Muscle of leg (tissue), 16 donors: ENCODE results near the gene PSMC4. TPM values are rescaled to one million over a fixed set of nuclear protein-coding genes. Genes with fewer than 3 reads are reported as not detected.

Experiments used
- DNase-seq: peaks from one replicate; pipeline ENCODE4 v3.0.0; 2013
- H3K27ac ChIP-seq: one replicate; pipeline ENCODE4 v1.5.1; 2013; ENCODE audit warnings: mild to moderate bottlenecking, low read length, control low read depth
- H3K27me3 ChIP-seq: one replicate; pipeline ENCODE4 v1.6.1; 2013; ENCODE audit warnings: low read length; ENCODE audit not compliant: control insufficient read depth, insufficient read depth
- H3K36me3 ChIP-seq: one replicate; pipeline ENCODE4 v1.6.1; 2013; ENCODE audit warnings: low read length; ENCODE audit not compliant: control insufficient read depth, insufficient read depth
- H3K4me1 ChIP-seq: one replicate; pipeline ENCODE4 v1.6.1; 2013; ENCODE audit warnings: low read length; ENCODE audit not compliant: control insufficient read depth, insufficient read depth
- H3K4me3 ChIP-seq: one replicate; pipeline ENCODE4 v1.5.1; 2013; ENCODE audit warnings: low read length, control low read depth
- H3K9me3 ChIP-seq: replicated peaks from 2 replicates; pipeline ENCODE4 v1.6.1; 2013; ENCODE audit warnings: low read depth, low read length; ENCODE audit not compliant: control insufficient read depth
- WGBS: methylation state at CpG from one replicate; pipeline ENCODE4 v1.1.5; 2013; ENCODE audit warnings: missing lambda C conversion rate; ENCODE audit not compliant: insufficient coverage; 5-methylcytosine and 5-hydroxymethylcytosine counted together
- long read RNA-seq, 11 donors: transcript quantifications; one replicate each; lab custom pipeline, GENCODE V29; 2026
- polyA plus RNA-seq, 8 donors: library from polyadenylated mRNA; unstranded; fragments of 120-200 nt; gene quantifications; one replicate each; pipeline versions ENCODE4 v1.2.1 to v1.2.3, GENCODE V29; 2013; ENCODE audit warnings: inconsistent platforms in 1 of 8, low replicate concordance in 1 of 8; ENCODE audit not compliant: insufficient read length in 8 of 8, insufficient read depth in 1 of 8
- total RNA-seq: library from RNA; stranded (reverse); fragments of 120-200 nt; gene quantifications from one replicate; pipeline ENCODE4 v1.2.4, GENCODE V29; 2013

PSMC4 gene
- total RNA-seq (53.4 TPM), polyA plus RNA-seq (10 to 100 TPM; 57.5 to 66.7 (median 61.3) TPM)
- long read RNA-seq, donor 1, transcript PSMC4-201 (11 exons, 1,591 nt): major isoform, 8 of 9 reads
- long read RNA-seq, donor 1, partial matches to known transcripts: 0 of 9 reads
- long read RNA-seq, donor 1, other reads (novel, unspliced or antisense): 0 of 9 reads
- long read RNA-seq, donor 2, partial matches to known transcripts: 0 of 2 reads
- long read RNA-seq, donor 2, other reads (novel, unspliced or antisense): 0 of 2 reads
- long read RNA-seq, donor 3, transcript PSMC4-201 (11 exons, 1,591 nt): major isoform, 18 of 18 reads
- long read RNA-seq, donor 3, partial matches to known transcripts: 0 of 18 reads
- long read RNA-seq, donor 3, other reads (novel, unspliced or antisense): 0 of 18 reads
- long read RNA-seq, donor 4, transcript PSMC4-201 (11 exons, 1,591 nt): major isoform, 11 of 13 reads
- long read RNA-seq, donor 4, partial matches to known transcripts: 0 of 13 reads
- long read RNA-seq, donor 4, other reads (novel, unspliced or antisense): 0 of 13 reads
- long read RNA-seq, donor 5, transcript PSMC4-201 (11 exons, 1,591 nt): major isoform, 28 of 60 reads
- long read RNA-seq, donor 5, partial matches to known transcripts: 24 of 60 reads
- long read RNA-seq, donor 5, other reads (novel, unspliced or antisense): 6 of 60 reads
- long read RNA-seq, donor 6, transcript PSMC4-201 (11 exons, 1,591 nt): major isoform, 31 of 34 reads
- long read RNA-seq, donor 6, partial matches to known transcripts: 0 of 34 reads
- long read RNA-seq, donor 6, other reads (novel, unspliced or antisense): 0 of 34 reads
- long read RNA-seq, donor 7, transcript PSMC4-201 (11 exons, 1,591 nt): major isoform, 9 of 17 reads
- long read RNA-seq, donor 7, partial matches to known transcripts: 0 of 17 reads
- long read RNA-seq, donor 7, other reads (novel, unspliced or antisense): 6 of 17 reads
- long read RNA-seq, donor 8, transcript PSMC4-201 (11 exons, 1,591 nt): major isoform, 10 of 10 reads
- long read RNA-seq, donor 8, partial matches to known transcripts: 0 of 10 reads
- long read RNA-seq, donor 8, other reads (novel, unspliced or antisense): 0 of 10 reads
- long read RNA-seq, donor 9, transcript PSMC4-201 (11 exons, 1,591 nt): major isoform, 12 of 12 reads
- long read RNA-seq, donor 9, partial matches to known transcripts: 0 of 12 reads
- long read RNA-seq, donor 9, other reads (novel, unspliced or antisense): 0 of 12 reads
- long read RNA-seq, donor 10, transcript PSMC4-201 (11 exons, 1,591 nt): major isoform, 15 of 17 reads
- long read RNA-seq, donor 10, partial matches to known transcripts: 0 of 17 reads
- long read RNA-seq, donor 10, other reads (novel, unspliced or antisense): 0 of 17 reads
- long read RNA-seq, donor 11, transcript PSMC4-201 (11 exons, 1,591 nt): major isoform, 16 of 23 reads
- long read RNA-seq, donor 11, partial matches to known transcripts: 7 of 23 reads
- long read RNA-seq, donor 11, other reads (novel, unspliced or antisense): 0 of 23 reads

DNA sequence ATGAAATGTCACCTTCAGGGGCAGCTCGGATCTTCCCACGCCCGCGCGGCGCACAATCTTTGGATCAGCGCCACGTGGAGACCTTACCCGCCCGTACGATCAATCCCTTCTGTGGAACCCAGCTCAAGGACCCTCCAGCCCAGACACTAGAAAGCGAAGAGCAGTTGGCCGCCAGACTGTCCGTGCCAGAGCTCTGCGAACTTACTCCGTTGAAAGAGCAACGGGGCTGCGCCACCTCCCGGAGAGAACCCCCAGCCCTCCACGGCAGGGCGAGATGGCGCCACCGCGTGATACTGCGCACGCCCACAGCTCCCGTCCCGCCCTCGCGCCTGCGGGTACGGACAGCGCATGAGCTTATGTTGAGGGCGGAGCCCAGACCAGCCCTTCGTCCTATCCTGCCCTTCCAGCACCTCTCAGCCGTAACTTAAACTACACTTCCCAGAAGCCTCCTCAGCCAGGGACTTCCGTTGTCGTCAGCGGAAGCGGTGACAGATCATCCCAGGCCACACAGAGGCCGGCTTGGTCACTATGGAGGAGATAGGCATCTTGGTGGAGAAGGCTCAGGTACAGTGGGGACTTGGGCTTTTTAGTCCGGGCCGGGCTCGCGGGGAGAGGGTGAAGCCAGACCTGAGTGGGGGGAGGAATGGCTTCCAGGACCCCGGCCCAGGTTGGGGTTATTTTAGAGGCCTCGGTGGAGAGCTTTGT is at the start of gene PSMC4:
Gene PSMC4, plus strand, starts transcription at position 491 of the 705 bp plus-strand sequence. Its CDS starts 38 bp downstream, at position 529.
- under 1% methylated on average over 43 of the region's 47 CpGs for WGBS
- H3K27ac ChIP-seq: peak within 1 kb of the TSS; percentile 93
- peak; percentile 100 for DNase-seq
- peaks cover 29% of the 10 kb centered on the region for H3K36me3 ChIP-seq
- peak within 1 kb of the TSS; percentile 98 for H3K4me3 ChIP-seq
- no peaks in the 10 kb centered on the region for H3K27me3 ChIP-seq
- H3K9me3 ChIP-seq: no peaks in the 10 kb centered on the region
- peaks cover 15% of the 10 kb centered on the region for H3K4me1 ChIP-seq

DNA sequence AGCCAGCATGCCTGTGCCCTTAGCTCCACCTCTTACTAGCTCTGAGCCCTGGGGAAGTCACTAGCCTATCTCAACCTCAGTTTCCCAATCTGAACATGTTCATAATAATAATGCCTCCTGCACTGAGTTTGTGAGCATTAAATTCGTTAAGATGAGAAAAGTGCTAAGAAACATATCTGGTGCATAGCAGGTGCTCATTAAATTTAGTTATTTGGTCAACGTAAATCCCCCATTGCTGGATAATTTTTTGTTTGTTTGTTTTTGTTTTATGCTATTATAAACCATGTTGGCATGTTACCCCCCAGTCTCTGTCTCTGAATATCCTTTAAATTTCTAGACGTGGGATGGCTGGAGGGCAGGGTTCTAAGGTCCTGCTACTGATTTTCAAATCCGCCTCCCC is 47.1 kb upstream of the PSMC4 start:
- WGBS: 68% methylated on average over 2 of the region's 4 CpGs
- H3K9me3 ChIP-seq: no peaks in the 10 kb centered on the region

DNA sequence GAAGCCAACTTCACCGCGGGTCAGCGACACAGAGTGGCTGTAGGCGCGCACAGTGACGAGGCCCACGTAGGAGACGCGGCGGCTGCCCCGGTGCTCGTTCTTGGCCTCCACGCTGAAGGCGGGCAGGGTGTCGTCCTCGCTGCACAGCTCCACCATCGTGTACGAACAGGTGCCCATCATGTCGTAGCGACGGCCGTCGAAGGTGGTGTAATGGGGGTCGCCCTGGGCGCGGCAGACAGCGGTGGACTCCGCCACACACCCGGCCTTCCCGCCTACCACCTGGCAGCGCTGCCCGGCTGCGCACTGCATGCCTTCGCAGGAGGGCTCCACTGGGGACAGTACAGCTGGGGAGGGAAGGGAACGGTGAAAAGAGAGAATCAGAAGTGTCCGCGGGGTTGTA is 46.6 kb upstream of the PSMC4 start:
- H3K27ac ChIP-seq: no peak overlapping the region
- H3K9me3 ChIP-seq: no peaks in the 10 kb centered on the region
- no peak for DNase-seq
- H3K4me3 ChIP-seq: no peak overlapping the region
- WGBS: 96% methylated on average over 34 of the region's 37 CpGs
- no peaks in the 10 kb centered on the region for H3K27me3 ChIP-seq
- no peaks in the 10 kb centered on the region for H3K36me3 ChIP-seq
- H3K4me1 ChIP-seq: no peaks in the 10 kb centered on the region

More for the DNA sequence above, 47.1 kb upstream of the PSMC4 start:
- Histone ChIP-seq H3K4me3 (no peak overlapping the region), H3K36me3 (no peaks in the 10 kb centered on the region), H3K27me3 (no peaks in the 10 kb centered on the region), H3K4me1 (no peaks in the 10 kb centered on the region), H3K27ac (no peak overlapping the region)
- DNase-seq: no peak

DNA sequence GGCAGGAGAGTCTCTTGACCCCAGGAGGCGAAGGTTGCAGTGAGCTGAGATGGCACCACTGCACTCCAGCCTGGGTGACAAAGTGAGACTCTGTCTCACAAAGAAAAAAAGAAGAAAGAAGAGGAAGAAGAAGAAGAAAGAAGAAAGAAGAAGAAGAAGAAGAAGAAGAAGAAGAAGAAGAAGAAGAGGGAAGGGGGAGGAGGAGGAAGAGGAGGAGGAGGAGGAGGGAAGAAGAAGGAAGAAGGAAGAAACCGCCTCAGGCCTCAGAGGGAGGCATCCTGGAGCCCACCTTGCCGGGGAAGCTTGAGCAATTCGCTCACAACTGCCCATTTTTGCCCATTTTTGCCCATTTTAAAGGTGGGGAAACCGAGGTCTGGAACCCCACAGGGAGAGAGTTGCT is 46.0 kb upstream of the PSMC4 start:
- Histone ChIP-seq H3K4me1 (no peaks in the 10 kb centered on the region), H3K4me3 (no peak overlapping the region), H3K36me3 (no peaks in the 10 kb centered on the region), H3K9me3 (no peaks in the 10 kb centered on the region), H3K27ac (no peak overlapping the region), H3K27me3 (no peaks in the 10 kb centered on the region)
- WGBS: 70% methylated on average over 3 of the region's 5 CpGs
- no peak for DNase-seq

DNA sequence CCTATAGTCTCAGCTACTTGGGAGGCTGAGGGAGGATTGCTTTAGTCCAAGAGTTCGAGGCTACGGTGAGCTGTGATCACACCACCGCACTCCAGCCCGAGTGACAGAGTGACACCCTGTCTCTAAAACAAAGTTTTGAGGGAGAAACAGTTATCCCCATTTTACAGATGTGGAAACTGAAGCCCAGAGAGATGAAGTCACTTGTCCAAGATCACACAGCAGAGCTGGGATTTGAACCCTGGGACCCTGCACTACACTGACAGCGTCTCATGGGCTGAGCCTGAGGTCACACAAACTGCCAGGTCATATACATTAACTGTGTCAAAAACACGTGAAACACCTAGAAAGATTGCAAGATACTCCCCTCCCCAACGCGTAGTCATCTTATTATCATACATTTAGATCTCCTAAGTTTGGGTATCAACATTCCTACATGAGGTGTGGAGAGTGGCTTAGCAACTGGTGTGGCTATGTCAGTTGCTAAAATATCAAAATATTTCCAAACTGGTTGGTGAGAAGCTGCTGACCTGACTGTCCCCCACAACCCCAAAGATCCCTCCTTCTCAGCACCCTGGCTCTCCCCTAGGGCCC is 44.7 kb upstream of the PSMC4 start:
- Histone ChIP-seq H3K4me3 (no peak overlapping the region), H3K9me3 (no peaks in the 10 kb centered on the region), H3K27ac (no peak overlapping the region), H3K36me3 (no peaks in the 10 kb centered on the region), H3K4me1 (no peaks in the 10 kb centered on the region), H3K27me3 (no peaks in the 10 kb centered on the region)
- no peak for DNase-seq
- WGBS: 85% methylated on average over 5 of the region's 8 CpGs

DNA sequence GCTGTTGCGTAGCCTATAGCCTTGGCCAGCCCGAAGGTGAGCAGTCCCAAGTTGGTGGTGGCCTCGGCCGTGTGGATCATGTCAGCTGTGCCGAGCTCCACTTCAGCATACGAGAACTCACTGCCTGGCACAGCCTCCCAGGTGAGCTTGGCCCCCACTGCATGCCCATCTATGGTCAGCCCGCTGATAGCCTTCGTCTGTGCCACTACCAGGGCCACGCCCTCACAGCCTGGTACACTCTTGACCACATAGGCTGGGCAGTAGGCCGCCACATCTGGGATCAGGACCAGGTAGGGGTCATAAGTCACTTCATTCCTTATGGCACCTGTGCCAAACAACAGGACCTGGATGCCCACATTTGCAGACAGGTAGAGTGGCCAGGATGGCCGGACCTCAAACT is 43.9 kb upstream of the PSMC4 start:
- no peaks in the 10 kb centered on the region for H3K9me3 ChIP-seq
- no peak for DNase-seq
- no peaks in the 10 kb centered on the region for H3K36me3 ChIP-seq
- no peak overlapping the region for H3K4me3 ChIP-seq
- no peaks in the 10 kb centered on the region for H3K4me1 ChIP-seq
- H3K27me3 ChIP-seq: no peaks in the 10 kb centered on the region
- WGBS: 89% methylated on average over 11 of the region's 11 CpGs
- no peak overlapping the region for H3K27ac ChIP-seq

DNA sequence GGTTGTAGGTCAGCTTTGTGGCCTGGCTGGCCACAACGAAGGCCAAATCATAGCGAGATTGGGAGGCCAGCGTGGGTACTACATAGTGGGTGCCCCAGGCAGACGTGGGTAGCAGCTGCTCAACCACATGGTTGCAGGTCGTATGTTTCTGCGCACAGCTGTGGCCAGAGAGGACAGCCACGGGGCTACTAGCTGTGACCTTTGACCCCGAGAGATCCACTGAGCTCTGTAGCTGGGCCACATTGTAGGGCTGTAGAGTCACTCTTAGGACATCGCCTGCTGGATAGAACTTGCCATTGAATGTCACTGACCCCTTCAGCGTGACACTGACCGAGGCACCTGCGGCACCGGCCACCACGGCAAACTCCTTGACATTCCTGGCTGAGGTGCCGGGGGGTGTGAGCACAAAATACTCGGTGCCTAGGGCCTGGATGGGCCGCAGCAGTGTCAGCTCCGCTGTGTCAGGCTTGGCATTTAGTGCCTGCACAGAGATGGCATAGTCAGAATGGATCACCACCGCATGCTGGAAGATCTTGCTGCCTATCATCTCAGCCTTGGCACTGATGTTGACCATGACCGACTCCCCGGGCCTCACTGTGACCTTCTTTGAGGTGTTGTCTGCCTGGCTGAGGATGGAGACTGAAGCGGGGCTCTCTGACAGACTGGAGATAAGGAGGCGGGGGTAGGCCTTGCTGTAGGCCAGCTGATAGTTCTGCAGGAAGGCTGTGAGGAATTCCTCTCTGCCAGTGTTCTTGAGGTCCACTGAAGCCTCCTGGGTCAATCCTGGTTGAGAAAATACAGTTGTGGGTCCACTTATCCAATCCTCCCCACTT is 43.2 kb upstream of the PSMC4 start:
- WGBS: 89% methylated on average over 20 of the region's 23 CpGs
- no peaks in the 10 kb centered on the region for H3K9me3 ChIP-seq
- H3K27ac ChIP-seq: no peak overlapping the region
- no peak for DNase-seq
- no peaks in the 10 kb centered on the region for H3K27me3 ChIP-seq
- H3K4me1 ChIP-seq: no peaks in the 10 kb centered on the region
- H3K36me3 ChIP-seq: no peaks in the 10 kb centered on the region
- H3K4me3 ChIP-seq: no peak overlapping the region

DNA sequence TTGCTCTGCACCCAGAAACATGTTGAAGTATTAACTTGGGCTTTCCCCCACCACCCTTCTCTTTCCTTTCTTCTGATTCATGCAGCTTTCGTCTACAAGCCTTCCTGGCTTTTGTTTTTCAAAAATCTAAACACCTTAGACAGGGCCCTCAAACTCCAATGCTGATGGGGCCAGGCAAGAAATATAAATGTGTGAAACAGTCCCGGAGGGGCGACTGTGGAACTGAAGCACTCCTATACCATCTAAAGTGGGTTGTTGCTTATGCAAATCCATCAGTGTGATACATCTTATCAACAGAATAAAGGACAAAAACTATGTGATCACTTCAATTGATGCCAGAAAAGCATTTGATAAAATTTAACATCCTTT is 42.6 kb upstream of the PSMC4 start:
- Histone ChIP-seq H3K27me3 (no peaks in the 10 kb centered on the region), H3K4me1 (no peaks in the 10 kb centered on the region), H3K36me3 (no peaks in the 10 kb centered on the region), H3K4me3 (no peak overlapping the region), H3K9me3 (no peaks in the 10 kb centered on the region), H3K27ac (no peak overlapping the region)
- DNase-seq: no peak
- WGBS: no CpG with 5 or more reads among the region's 3 CpGs
